Measurements from ENCODE around the gene FMN1.

DNA sequence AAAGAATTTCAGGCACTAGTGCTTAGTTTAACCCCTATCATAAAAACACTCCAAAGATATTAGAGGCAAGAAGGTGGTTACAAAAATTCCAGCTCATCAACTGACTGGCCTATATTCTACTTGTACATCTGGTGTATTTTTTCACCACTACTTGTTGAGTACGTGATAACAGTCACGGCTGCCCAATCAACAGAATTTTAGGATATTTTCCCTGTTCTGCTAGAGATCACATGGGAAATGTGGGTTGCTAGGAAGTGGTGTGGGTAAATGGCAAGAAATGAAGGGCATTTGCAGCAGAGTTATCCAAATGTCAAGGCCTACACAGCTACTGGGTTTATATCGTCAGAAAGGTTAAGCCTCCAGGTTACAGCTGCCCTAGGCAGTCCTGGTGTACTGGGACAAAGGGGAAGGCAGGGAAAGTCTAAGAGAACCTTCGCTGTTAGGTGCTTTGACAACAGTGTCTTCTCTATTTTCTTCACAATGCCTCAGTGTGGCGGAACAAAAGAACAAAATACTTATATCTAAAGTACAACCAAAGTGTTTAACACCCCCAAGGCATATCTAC lies 81.9 kb downstream of the FMN1 start:
- TF ChIP-seq, protein P1, sequence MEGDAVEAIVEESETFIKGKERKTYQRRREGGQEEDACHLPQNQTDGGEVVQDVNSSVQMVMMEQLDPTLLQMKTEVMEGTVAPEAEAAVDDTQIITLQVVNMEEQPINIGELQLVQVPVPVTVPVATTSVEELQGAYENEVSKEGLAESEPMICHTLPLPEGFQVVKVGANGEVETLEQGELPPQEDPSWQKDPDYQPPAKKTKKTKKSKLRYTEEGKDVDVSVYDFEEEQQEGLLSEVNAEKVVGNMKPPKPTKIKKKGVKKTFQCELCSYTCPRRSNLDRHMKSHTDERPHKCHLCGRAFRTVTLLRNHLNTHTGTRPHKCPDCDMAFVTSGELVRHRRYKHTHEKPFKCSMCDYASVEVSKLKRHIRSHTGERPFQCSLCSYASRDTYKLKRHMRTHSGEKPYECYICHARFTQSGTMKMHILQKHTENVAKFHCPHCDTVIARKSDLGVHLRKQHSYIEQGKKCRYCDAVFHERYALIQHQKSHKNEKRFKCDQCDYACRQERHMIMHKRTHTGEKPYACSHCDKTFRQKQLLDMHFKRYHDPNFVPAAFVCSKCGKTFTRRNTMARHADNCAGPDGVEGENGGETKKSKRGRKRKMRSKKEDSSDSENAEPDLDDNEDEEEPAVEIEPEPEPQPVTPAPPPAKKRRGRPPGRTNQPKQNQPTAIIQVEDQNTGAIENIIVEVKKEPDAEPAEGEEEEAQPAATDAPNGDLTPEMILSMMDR (IDR thresholded peaks at IDR 0.05): no peak
- no peak for TF ChIP-seq POLR2A (IDR thresholded peaks at IDR 0.05)

All from testis (tissue), 2 donors.